GM19372 (cell line): ENCODE measurements around the gene SIK3.

Source experiments
- ATAC-seq: cut with Tn5 transposase; IDR thresholded peaks from one replicate; pipeline ENCODE4 v1.9.1; 2021; ENCODE audit warnings: mild to moderate bottlenecking, low read depth, moderate library complexity; ENCODE audit not compliant: unreplicated experiment

SIK3 gene

GRCh38 chr11:116833816-116834534 is 264.3 kb downstream of the SIK3 start:
- ATAC-seq = no peak

GRCh38 chr11:116833491-116833815 is 264.8 kb downstream of the SIK3 start:
- no peak for ATAC-seq

- no peak for ATAC-seq
Measured at GRCh38 chr11:116832350-116833290, 265.6 kb downstream of the SIK3 start.

DNA sequence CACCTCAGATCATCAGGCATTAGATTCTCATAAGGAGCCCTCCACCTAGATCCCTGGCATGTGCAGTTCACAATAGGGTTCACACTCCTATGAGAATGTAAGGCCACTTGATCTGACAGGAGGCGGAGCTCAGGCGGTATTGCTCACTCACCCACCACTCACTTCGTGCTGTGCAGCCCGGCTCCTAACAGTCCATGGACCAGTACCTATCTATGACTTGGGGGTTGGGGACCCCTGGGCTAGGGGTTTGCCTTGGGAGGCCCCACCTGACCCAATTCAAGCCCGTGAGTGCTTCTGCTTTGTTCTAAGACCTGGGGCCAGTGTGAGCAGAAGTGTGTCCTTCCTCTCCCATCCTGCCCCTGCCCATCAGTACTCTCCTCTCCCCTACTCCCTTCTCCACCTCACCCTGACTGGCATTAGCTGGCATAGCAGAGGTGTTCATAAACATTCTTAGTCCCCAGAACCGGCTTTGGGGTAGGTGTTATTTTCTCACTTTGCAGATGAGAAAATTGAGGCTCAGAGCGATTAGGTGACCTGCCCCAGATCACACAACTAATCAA is 266.4 kb downstream of the SIK3 start:
- ATAC-seq = no peak

GRCh38 chr11:116830184-116830912 is 267.9 kb downstream of the SIK3 start:
- no peak for ATAC-seq

GRCh38 chr11:116829525-116830183 is 268.6 kb downstream of the SIK3 start, which contains the start of gene APOC3:
Gene APOC3, plus strand, starts transcription at chr11:116829907. Its CDS starts 676 bp downstream, at chr11:116830583.
- no peak for ATAC-seq

DNA sequence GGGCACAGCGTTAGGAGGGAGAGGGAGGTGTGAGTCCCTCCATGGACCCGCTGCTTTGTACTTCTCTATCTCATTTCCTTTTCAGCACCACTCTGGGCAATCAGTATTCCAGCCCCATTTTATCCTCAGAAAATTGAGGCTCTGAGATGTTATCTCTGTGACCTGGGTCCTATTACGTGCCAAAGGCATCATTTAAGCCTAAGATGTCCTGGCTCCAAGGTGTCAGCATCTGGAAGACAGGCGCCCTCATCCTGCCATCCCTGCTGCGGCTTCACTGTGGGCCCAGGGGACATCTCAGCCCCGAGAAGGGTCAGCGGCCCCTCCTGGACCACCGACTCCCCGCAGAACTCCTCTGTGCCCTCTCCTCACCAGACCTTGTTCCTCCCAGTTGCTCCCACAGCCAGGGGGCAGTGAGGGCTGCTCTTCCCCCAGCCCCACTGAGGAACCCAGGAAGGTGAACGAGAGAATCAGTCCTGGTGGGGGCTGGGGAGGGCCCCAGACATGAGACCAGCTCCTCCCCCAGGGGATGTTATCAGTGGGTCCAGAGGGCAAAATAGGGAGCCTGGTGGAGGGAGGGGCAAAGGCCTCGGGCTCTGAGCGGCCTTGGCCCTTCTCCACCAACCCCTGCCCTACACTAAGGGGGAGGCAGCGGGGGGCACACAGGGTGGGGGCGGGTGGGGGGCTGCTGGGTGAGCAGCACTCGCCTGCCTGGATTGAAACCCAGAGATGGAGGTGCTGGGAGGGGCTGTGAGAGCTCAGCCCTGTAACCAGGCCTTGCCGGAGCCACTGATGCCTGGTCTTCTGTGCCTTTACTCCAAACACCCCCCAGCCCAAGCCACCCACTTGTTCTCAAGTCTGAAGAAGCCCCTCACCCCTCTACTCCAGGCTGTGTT is 269.4 kb downstream of the SIK3 start:
- ATAC-seq = no peak

- no peak for ATAC-seq
Measured at GRCh38 chr11:116827461-116827860, 270.8 kb downstream of the SIK3 start.

DNA sequence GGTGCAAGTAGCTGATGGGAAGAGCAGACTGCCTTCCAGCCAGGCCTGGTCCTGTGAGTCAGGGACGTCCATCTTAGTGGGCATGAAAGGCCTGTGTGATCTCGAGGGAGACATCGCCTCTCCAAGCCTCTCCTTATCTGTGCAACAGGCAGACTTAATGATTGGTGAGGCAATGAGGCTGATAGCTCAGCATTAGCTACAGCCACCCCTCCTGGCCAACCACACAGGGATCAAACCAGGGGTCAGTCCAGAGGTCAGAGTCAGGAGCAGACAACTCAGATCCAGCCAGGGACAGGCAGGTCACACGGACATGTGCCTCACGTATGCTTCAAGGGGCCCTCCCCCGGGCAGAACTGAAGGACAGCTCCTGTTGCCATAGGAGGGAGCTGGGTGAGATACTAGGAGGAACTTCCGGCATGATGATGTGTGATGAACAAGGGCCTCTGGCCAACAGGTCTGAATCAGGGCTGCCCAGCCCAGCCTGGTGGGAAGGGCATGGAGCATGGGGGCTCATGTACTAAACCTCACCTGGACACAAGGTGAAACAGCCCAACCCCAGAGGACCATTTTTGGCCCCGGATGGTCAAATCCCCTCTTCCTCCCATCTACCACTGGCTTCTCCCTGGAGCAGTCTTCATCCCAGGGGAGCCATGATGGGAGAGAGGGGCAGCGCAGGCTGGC is 271.3 kb downstream of the SIK3 start:
- no peak for ATAC-seq

DNA sequence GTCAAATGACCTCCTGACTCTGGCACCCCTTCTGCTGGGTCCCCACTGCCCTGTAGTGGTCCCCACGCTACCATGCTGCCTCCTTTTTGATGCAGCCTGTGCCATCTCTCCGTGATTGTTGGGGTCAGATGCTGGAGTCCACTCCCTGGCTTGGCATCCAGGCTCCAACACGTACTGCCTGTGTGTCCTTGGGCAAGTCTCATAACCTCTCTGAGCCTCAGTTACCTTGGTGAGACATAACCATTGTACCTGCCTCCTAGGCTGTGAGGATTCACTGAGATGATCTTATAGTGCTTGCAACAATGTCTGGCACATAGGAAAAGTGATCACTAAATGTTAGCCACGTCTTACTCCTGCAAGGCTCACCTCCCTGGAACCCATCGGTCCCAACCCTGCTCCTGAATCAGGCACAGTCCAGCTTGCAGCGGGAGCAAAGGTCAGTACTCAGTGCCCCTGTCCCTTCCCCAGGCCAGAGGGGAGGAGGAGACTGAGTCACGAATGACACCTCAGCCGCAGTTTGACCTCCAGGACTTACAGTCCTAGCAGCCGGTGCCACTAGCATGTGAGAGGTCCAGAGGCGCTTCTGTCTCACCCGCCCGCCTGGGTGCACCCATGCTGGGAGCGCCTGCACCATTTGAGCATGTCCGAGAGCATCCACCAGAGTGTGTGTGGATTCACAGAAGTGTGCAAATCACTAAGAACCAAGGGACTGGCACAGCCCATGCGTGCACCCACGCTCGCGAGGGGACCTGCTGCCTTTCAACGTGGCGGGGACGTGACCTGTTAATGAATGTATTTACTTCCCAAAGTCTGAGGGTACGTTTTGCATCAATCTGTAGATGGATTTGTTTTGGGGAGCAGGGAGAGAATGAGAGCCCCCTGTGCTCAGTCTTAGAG is 272.1 kb downstream of the SIK3 start:
- no peak for ATAC-seq

GRCh38 chr11:116825434-116825833 is 272.8 kb downstream of the SIK3 start:
- no peak for ATAC-seq

GRCh38 chr11:116823031-116823843 is 275.0 kb downstream of the SIK3 start, which contains the start of gene APOA4:
Gene APOA4, minus strand, starts transcription at chr11:116823304. Its CDS starts 113 bp downstream, at chr11:116823191.
- no peak for ATAC-seq

- ATAC-seq = no peak
Measured at GRCh38 chr11:116822575-116822974, 275.7 kb downstream of the SIK3 start.

GRCh38 chr11:116821050-116821918 is 276.9 kb downstream of the SIK3 start:
- no peak for ATAC-seq

DNA sequence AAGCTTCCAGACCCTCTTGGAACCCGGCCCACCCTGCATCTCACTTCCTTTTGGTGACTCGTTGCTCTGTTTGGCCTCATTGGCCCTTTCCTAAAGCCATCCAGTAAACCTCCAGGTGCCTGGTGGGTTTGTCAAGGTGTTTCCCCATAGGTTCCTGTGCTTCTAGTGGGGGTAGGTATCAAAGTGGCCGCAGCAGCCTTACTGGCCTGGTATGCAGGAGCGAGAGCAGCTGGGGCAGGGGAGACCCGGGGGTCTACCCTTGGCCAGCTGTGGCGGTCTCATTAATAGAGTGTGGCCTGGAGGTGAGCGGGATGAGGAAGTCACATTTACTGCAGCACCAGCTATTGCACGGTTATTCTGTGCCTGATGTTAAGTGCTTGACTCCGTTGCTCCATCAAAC is 279.2 kb downstream of the SIK3 start:
- ATAC-seq = no peak

DNA sequence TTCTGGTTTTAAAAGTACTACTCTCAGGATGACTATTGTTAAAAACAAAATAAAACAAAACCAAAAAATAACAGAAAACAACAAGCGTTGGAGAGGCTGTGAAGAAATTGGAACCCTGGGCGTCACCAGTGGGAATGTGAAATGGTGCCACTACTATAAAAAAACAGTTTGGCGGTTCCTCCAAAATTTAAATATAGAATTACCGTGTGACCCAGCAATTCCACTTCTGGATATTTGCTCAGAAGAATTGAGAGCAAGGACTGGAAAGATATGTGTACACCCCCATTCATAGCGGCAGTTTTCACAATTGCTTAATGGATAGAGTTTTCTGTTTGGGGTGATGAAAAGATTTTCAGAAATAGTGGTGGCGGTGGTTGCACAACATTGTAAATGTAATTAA is 283.7 kb downstream of the SIK3 start:
- no peak for ATAC-seq
